Measurements from ENCODE around the gene DUS2. TPM values are rescaled to one million over a fixed set of nuclear protein-coding genes. Genes with fewer than 3 reads are reported as not detected.

The DUS2 gene
- total RNA-seq, 1 experiment from 2014 or later = 27.3 TPM

DNA sequence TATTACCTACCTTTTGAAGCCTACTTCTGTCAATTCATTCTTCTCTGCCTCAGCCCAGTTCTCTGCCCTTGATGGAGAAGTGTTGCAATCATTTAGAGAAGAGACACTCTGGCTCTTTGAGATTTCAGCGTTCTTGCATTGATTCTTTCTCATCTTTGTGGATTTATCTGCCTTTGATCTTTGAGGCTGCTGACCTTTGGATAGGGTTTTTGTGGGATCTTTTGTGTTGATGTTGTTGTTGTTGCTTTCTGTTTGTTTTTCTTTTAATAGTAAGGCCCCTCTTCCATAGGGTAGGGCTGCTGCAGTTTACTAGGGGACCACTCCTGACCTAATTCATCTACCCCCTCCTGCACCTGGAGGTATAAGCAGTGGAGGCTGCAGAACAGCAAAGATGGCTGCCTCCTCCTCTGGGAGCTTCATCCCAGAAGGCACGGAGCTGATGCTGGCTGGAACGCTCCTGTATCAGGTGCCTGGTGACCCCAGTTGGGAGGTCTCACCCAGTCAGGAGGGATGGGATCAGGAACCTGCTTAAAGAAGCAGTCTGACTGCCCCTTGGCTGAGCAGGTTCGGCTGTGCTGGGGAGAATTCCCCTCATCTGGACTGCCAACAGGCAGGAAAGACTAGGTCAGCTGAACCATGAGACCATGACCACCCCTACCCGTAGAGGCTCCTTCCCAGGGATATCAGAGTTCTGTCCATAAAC is 90.1 kb downstream of the DUS2 start:
- Histone ChIP-seq H3K9me2 (ENCODE audit: insufficient read depth) (no peaks in the 10 kb centered on the region), H2AFZ (ENCODE audit: low read depth, low read length, poor library complexity, severe bottlenecking) (no peak overlapping the region), H3K79me2 (ENCODE audit: insufficient read depth, low read length) (peaks cover 88% of the 10 kb centered on the region), H3K9me3 (ENCODE audit: control insufficient read depth in 1 of 2, insufficient read depth in 1 of 2, low read depth in 1 of 2, low read length in 2 of 2) (peaks cover 0 to 7% of the 10 kb centered on the region in 2 experiments; a peak in 1 of 4 replicates), H3K36me3 (ENCODE audit: control insufficient read depth in 1 of 2, insufficient read depth in 2 of 2, low read length in 2 of 2) (no peaks in the 10 kb centered on the region), H3K27ac (ENCODE audit: low read depth, low read length) (no peak overlapping the region), H3K4me1 (ENCODE audit: control insufficient read depth in 1 of 2, insufficient read depth in 2 of 2, low read length in 2 of 2) (no peaks in the 10 kb centered on the region), H3K27me3 (ENCODE audit: insufficient read depth, low read length) (no peaks in the 10 kb centered on the region), H3K9ac (ENCODE audit: low read length) (no peak overlapping the region), H4K20me1 (ENCODE audit: insufficient read depth) (no peaks in the 10 kb centered on the region), H3K4me3 (replicated peaks in 1 of 2; ENCODE audit: low read depth in 1 of 2, low read length in 2 of 2) (no peak overlapping the region), H3K4me2 (ENCODE audit: low read length) (no peak overlapping the region)
- CTCF ChIA-PET = no interaction called here
- DNase-seq (ENCODE audit: low read depth, low spot score) (no peak), ATAC-seq (no peak)
- TF ChIP-seq JUND (IDR thresholded peaks at IDR 0.05) = no peak
- TF ChIP-seq POLR2A (IDR thresholded peaks at IDR 0.05; ENCODE audit: borderline replicate concordance, extremely low read depth, insufficient read depth, insufficient read length) = no peak
- TF ChIP-seq ZNF274 (IDR thresholded peaks at IDR 0.05; ENCODE audit: low read depth, low read length) = no peak
- no peak for TF ChIP-seq ELF1 (IDR thresholded peaks at IDR 0.05; ENCODE audit: borderline replicate concordance, low read depth)
- no peak for TF ChIP-seq EGR1 (IDR thresholded peaks at IDR 0.05; ENCODE audit: low read depth)
- TF ChIP-seq YY1 (IDR thresholded peaks at IDR 0.05; ENCODE audit: extremely low read depth, insufficient replicate concordance, low read depth, low read length) = no peak
- TF ChIP-seq, protein P1, sequence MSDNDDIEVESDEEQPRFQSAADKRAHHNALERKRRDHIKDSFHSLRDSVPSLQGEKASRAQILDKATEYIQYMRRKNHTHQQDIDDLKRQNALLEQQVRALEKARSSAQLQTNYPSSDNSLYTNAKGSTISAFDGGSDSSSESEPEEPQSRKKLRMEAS (IDR thresholded peaks at IDR 0.05) = no peak
- RAD21 ChIA-PET (ENCODE audit: low non-redundant PET in 1 of 2, low total read pairs in 2 of 2, uncharacterized antibody in 2 of 2, unreplicated experiment in 2 of 2) = no interaction called here
- POLR2A ChIA-PET = no interaction called here
- no TSS peak for BruUV-seq (replicated peaks)
- intact Hi-C loops (cut with micrococcal nuclease) = no loop called here

DNA sequence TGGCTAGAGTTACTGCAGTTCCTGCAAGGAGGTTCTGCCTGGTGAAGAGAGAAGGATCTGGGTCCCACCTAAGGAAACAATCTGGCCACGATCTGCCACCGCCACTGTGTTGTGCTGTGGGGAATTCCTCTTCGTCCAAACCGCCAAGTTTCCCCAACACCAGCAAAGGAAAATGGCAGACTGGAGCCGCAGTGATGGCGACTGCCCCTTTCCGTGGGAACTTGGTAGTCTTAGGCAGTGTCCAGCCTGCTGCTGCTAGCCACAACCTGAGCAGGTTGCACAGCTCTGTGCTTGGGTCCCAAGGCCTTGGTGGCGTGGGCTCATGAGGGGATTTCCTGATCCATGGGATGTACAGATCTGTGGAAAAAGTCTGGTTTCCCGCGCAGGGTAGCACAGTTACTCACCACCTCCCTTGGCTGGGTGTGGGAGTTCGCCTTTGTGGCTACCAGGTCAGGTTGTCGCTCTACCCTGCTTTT is 90.7 kb downstream of the DUS2 start:
- DNase-seq (ENCODE audit: low read depth, low spot score) (no peak), ATAC-seq (no peak)
- no peaks in the 10 kb centered on the region for H3K9me2 ChIP-seq (ENCODE audit: insufficient read depth)
- no peak overlapping the region for H3K27ac ChIP-seq (ENCODE audit: low read depth, low read length)
- H3K9me3 ChIP-seq (ENCODE audit: control insufficient read depth in 1 of 2, insufficient read depth in 1 of 2, low read depth in 1 of 2, low read length in 2 of 2) = peaks cover 0 to 6% of the 10 kb centered on the region in 2 experiments; a peak in 1 of 4 replicates
- CTCF ChIA-PET = no interaction called here
- H2AFZ ChIP-seq (ENCODE audit: low read depth, low read length, poor library complexity, severe bottlenecking) = no peak overlapping the region
- H3K9ac ChIP-seq (ENCODE audit: low read length) = no peak overlapping the region
- intact Hi-C loops (cut with micrococcal nuclease) = no loop called here
- TF ChIP-seq CEBPB (IDR thresholded peaks at IDR 0.05; ENCODE audit: low read depth) (no peak), SP1 (IDR thresholded peaks at IDR 0.05; ENCODE audit: low read depth) (no peak), SIN3A (IDR thresholded peaks at IDR 0.05; ENCODE audit: low read depth) (no peak), ZNF274 (IDR thresholded peaks at IDR 0.05; ENCODE audit: low read depth, low read length) (no peak), POLR2A (IDR thresholded peaks at IDR 0.05; ENCODE audit: borderline replicate concordance, extremely low read depth, insufficient read depth, insufficient read length) (no peak), EGR1 (IDR thresholded peaks at IDR 0.05; ENCODE audit: low read depth) (no peak)
- TF ChIP-seq, protein P2, sequence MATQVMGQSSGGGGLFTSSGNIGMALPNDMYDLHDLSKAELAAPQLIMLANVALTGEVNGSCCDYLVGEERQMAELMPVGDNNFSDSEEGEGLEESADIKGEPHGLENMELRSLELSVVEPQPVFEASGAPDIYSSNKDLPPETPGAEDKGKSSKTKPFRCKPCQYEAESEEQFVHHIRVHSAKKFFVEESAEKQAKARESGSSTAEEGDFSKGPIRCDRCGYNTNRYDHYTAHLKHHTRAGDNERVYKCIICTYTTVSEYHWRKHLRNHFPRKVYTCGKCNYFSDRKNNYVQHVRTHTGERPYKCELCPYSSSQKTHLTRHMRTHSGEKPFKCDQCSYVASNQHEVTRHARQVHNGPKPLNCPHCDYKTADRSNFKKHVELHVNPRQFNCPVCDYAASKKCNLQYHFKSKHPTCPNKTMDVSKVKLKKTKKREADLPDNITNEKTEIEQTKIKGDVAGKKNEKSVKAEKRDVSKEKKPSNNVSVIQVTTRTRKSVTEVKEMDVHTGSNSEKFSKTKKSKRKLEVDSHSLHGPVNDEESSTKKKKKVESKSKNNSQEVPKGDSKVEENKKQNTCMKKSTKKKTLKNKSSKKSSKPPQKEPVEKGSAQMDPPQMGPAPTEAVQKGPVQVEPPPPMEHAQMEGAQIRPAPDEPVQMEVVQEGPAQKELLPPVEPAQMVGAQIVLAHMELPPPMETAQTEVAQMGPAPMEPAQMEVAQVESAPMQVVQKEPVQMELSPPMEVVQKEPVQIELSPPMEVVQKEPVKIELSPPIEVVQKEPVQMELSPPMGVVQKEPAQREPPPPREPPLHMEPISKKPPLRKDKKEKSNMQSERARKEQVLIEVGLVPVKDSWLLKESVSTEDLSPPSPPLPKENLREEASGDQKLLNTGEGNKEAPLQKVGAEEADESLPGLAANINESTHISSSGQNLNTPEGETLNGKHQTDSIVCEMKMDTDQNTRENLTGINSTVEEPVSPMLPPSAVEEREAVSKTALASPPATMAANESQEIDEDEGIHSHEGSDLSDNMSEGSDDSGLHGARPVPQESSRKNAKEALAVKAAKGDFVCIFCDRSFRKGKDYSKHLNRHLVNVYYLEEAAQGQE (IDR thresholded peaks at IDR 0.05; ENCODE audit: low read depth) = no peak
- TF ChIP-seq, protein P3, sequence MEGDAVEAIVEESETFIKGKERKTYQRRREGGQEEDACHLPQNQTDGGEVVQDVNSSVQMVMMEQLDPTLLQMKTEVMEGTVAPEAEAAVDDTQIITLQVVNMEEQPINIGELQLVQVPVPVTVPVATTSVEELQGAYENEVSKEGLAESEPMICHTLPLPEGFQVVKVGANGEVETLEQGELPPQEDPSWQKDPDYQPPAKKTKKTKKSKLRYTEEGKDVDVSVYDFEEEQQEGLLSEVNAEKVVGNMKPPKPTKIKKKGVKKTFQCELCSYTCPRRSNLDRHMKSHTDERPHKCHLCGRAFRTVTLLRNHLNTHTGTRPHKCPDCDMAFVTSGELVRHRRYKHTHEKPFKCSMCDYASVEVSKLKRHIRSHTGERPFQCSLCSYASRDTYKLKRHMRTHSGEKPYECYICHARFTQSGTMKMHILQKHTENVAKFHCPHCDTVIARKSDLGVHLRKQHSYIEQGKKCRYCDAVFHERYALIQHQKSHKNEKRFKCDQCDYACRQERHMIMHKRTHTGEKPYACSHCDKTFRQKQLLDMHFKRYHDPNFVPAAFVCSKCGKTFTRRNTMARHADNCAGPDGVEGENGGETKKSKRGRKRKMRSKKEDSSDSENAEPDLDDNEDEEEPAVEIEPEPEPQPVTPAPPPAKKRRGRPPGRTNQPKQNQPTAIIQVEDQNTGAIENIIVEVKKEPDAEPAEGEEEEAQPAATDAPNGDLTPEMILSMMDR (IDR thresholded peaks at IDR 0.05 in 2 of 3, conservative IDR thresholded peaks at IDR 0.05 in 1 of 3; ENCODE audit: borderline replicate concordance in 1 of 3, insufficient read depth in 1 of 3, low read depth in 2 of 3, low read length in 2 of 3) = no peak
- POLR2A ChIA-PET = no interaction called here
- no peak overlapping the region for H3K4me3 ChIP-seq (replicated peaks in 1 of 2; ENCODE audit: low read depth in 1 of 2, low read length in 2 of 2)
- no peaks in the 10 kb centered on the region for H3K27me3 ChIP-seq (ENCODE audit: insufficient read depth, low read length)
- H3K36me3 ChIP-seq (ENCODE audit: control insufficient read depth in 1 of 2, insufficient read depth in 2 of 2, low read length in 2 of 2) = no peaks in the 10 kb centered on the region
- no TSS peak for BruUV-seq (replicated peaks)
- H4K20me1 ChIP-seq (ENCODE audit: insufficient read depth) = no peaks in the 10 kb centered on the region
- no peak overlapping the region for H3K4me2 ChIP-seq (ENCODE audit: low read length)
- H3K4me1 ChIP-seq (ENCODE audit: control insufficient read depth in 1 of 2, insufficient read depth in 2 of 2, low read length in 2 of 2) = no peaks in the 10 kb centered on the region
- RAD21 ChIA-PET (ENCODE audit: low non-redundant PET in 1 of 2, low total read pairs in 2 of 2, uncharacterized antibody in 2 of 2, unreplicated experiment in 2 of 2) = no interaction called here
- peaks cover 87% of the 10 kb centered on the region for H3K79me2 ChIP-seq (ENCODE audit: insufficient read depth, low read length)

Data from HCT116 (cell line).